Brain microvascular endothelial cell (primary cell): ENCODE results near the gene PCSK2.

Experiments
- DNase-seq: peaks from one replicate; pipeline ENCODE4 v3.0.0-alpha.2; 2020
- H3K27ac ChIP-seq: fragments of 250-450 bp; sonication (Bioruptor Pico); 2 replicates; pipeline ENCODE4 v1.5.1; 2020; ENCODE audit warnings: mild to moderate bottlenecking, moderate library complexity
- H3K27me3 ChIP-seq: fragments of 250-450 bp; sonication (Bioruptor Pico); replicated peaks from 2 replicates; pipeline ENCODE4 v1.5.1; 2020; ENCODE audit warnings: mild to moderate bottlenecking
- H3K36me3 ChIP-seq: fragments of 250-450 bp; sonication (Bioruptor Pico); replicated peaks from 2 replicates; pipeline ENCODE4 v1.5.1; 2020; ENCODE audit warnings: mild to moderate bottlenecking
- H3K4me3 ChIP-seq: 2 replicates; pipeline ENCODE4 v1.5.1; 2011; ENCODE audit warnings: low read depth, mild to moderate bottlenecking, control low read depth, low read length, moderate library complexity
- in situ Hi-C: cut with HindIII; loops from 2 replicates; pipeline ENCODE4 v1.10.0; 2017; ENCODE audit warnings: low sequenced_read_pairs, low pct_ligation_motif_present
- TF ChIP-seq, protein P1 (sequence below): IDR thresholded peaks from 2 replicates; pipeline ENCODE4 v1.5.1; 2011; ENCODE audit warnings: low read depth, mild to moderate bottlenecking, moderate library complexity, low read length, control low read depth, inconsistent platforms; ENCODE audit errors: missing control alignments

Gene PCSK2, protein sequence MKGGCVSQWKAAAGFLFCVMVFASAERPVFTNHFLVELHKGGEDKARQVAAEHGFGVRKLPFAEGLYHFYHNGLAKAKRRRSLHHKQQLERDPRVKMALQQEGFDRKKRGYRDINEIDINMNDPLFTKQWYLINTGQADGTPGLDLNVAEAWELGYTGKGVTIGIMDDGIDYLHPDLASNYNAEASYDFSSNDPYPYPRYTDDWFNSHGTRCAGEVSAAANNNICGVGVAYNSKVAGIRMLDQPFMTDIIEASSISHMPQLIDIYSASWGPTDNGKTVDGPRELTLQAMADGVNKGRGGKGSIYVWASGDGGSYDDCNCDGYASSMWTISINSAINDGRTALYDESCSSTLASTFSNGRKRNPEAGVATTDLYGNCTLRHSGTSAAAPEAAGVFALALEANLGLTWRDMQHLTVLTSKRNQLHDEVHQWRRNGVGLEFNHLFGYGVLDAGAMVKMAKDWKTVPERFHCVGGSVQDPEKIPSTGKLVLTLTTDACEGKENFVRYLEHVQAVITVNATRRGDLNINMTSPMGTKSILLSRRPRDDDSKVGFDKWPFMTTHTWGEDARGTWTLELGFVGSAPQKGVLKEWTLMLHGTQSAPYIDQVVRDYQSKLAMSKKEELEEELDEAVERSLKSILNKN

DNA sequence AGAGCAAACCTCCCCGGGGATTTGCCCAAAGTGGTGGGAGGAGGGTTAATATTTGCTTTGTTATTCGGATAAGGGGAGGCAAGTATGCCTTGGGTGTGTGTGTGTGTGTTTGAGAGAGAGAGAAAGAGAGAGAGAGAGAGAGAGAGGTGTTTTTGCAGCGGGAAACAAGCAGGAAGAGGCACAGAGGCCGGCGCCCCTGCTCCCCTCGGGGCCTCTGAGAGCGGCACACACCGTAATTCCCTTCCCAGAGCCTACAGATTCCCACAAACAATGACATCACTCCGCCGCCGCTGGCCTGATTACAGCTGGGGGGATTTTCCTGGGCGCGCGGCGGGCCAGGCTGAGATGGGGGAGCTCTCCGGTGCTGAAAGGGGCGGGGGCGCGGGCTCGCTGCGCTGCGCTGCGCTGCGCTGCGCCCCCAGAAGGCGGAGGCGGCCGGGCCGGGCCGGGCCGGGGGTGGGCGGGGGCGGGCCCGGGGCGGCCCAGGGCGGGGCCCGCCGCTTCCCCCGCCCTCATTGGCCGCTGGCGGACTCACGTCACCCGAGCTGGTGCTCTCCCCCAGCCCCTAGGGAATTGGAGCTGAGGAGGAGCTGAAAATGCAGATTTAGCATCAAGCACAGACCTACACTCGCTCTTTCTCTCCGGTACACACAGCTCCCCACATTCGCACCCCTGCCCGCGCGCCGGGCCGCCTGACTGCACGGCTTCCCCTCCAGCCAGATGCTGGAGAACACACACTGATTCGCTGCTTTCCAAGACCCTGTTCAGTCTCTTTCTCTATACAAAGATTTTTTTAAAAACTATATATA, at the start of gene PCSK2:
TSS of gene PCSK2 (plus strand) at position 631 of the 809 bp plus-strand sequence. CDS start 266 bp downstream, outside the sequence.
- no peaks in the 10 kb centered on the region for H3K36me3 ChIP-seq
- peaks cover 25% of the 10 kb centered on the region for H3K27me3 ChIP-seq
- in situ Hi-C loops: no loop called here
- peak; percentile 24 for DNase-seq
- H3K4me3 ChIP-seq: peak within 1 kb of the TSS; percentile 30
- H3K27ac ChIP-seq: no peak within 1 kb of the TSS
- TF ChIP-seq, protein P1, sequence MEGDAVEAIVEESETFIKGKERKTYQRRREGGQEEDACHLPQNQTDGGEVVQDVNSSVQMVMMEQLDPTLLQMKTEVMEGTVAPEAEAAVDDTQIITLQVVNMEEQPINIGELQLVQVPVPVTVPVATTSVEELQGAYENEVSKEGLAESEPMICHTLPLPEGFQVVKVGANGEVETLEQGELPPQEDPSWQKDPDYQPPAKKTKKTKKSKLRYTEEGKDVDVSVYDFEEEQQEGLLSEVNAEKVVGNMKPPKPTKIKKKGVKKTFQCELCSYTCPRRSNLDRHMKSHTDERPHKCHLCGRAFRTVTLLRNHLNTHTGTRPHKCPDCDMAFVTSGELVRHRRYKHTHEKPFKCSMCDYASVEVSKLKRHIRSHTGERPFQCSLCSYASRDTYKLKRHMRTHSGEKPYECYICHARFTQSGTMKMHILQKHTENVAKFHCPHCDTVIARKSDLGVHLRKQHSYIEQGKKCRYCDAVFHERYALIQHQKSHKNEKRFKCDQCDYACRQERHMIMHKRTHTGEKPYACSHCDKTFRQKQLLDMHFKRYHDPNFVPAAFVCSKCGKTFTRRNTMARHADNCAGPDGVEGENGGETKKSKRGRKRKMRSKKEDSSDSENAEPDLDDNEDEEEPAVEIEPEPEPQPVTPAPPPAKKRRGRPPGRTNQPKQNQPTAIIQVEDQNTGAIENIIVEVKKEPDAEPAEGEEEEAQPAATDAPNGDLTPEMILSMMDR: no peak

DNA sequence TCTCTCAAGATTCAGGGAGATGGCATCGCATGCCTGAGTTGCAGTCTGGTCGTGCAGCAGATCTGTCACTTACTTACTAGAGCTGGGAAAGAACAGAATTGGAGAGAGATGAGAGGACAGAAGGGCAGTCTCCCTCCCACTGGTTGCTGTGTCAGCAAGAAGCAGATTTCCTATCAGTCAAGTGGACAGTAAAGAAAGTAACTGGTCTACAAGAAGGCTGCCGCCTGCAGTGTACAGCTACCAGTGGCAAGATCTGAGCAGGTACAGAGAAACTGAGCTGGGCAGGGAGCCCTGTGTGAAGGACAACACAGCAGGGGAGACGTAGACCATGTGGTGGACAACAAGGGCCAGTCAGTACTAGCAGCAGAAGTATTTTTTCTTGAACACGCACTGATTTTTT, 49.5 kb upstream of the PCSK2 start:
- Histone ChIP-seq H3K4me3 (no peak overlapping the region), H3K27me3 (no peaks in the 10 kb centered on the region), H3K27ac (no peak overlapping the region), H3K36me3 (no peaks in the 10 kb centered on the region)
- no peak for DNase-seq
- TF ChIP-seq, protein P1: no peak
- in situ Hi-C loops: no loop called here

DNA sequence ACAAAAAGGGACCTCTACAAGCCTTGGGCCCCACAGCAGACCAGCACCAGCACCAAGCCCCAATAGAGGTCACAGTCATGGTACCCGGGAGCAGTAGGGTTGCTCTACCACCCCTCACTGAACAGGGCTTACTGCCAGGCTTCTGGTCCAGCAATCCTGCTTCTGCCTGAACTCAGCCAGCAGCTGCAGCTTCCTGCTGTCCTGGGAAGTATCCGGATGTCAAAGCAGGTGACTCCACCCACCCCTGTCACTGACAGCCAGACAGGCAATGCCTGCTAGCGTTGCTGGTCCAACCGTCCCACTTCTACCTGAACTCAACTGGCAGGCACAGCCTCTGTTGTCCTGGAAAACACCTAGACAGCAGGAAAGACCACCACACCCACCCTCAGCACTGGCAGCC, 47.0 kb upstream of the PCSK2 start:
- in situ Hi-C loops: no loop called here
- Histone ChIP-seq H3K36me3 (no peaks in the 10 kb centered on the region), H3K27me3 (no peaks in the 10 kb centered on the region), H3K4me3 (no peak overlapping the region), H3K27ac (no peak overlapping the region)
- no peak for DNase-seq
- TF ChIP-seq, protein P1: no peak

DNA sequence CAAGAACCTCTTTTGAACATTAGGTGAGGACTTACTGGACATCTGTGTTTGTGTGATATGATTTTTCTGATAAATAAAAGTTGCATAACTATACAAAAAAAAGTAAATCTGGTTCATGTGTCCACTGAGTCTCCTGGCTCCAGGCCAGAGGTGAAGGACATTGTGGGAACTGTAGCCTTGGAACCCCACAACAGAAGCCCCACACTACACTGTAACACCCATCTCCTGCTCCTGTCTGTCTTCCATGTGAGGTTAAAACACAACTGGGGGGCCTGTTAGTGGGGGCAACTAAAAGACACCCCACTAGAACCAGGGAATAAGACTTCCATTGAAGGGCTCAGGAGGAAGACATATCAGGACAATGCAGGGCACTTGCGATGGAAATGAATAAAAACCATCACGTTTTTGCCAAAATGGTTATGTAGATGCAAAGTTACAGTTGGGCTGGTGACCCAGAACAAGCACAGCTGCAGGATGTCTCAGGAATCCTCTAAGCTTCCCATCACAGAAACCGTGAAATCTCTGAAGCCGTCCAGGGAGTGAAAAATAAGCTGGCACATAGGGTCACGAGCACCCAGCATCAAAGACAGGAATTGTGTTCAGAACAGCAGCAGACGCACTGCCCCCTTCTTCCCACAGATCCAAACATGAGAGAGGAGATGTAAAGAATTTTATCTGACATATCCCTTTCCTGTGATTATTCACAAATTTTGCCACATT, 36.7 kb upstream of the PCSK2 start:
- DNase-seq: no peak
- Histone ChIP-seq H3K36me3 (no peaks in the 10 kb centered on the region), H3K27ac (no peak overlapping the region), H3K4me3 (no peak overlapping the region), H3K27me3 (no peaks in the 10 kb centered on the region)
- TF ChIP-seq, protein P1: no peak
- in situ Hi-C loops: no loop called here

DNA sequence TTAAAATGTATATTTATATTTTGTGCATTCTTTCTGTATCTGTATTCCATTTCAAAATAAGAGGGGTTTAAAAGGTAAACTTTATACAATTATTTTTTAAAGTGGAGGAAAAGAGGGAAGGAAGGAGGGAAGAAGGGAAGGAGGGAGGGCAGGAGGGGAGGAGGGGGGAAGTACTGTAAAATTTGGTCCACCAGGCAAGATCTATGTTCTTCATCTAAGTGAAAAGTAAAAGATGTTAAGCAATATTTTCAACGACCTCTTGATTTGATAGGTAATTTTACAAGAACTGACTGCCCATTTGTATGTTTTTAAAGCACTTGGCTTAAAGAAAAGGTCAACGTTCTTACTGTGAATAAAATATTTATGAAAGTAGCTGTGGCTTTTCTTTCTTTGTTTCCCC, 29.8 kb upstream of the PCSK2 start:
- DNase-seq: no peak
- Histone ChIP-seq H3K27ac (no peak overlapping the region), H3K36me3 (no peaks in the 10 kb centered on the region), H3K4me3 (no peak overlapping the region), H3K27me3 (no peaks in the 10 kb centered on the region)
- TF ChIP-seq, protein P1: no peak
- in situ Hi-C loops: no loop called here
